Measurements from ENCODE around the gene TTC24.
A peak's percentile ranks its signal among the peaks of the same experiment; 100 is the strongest.

Gene TTC24

DNA sequence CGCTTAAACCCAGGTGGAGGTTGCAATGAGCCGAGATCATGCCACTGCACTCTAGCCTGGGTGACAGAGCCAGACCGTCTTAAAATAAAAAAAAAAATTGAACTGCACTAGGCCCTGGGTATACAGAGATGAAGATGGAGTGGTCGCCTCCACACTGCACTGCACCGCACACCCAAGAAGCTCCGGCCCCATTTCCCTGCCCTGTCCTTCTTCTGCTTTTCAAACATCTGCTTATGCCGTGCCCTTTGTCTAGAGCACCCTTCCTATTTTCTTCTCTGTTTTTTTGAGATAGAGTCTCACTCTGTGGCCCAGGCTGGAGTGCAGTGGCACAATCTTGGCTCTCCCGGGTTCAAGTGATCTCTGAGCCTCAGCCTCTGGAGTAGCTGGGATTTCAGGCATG, 24.6 kb upstream of the TTC24 start:
- no peak for DNase-seq (ENCODE audit: low read depth in 3 of 3)

- no peak for DNase-seq (ENCODE audit: low read depth in 3 of 3)
These were observed 23.8 kb upstream of the TTC24 start for GRCh38 chr1:156555715-156556114.

DNA sequence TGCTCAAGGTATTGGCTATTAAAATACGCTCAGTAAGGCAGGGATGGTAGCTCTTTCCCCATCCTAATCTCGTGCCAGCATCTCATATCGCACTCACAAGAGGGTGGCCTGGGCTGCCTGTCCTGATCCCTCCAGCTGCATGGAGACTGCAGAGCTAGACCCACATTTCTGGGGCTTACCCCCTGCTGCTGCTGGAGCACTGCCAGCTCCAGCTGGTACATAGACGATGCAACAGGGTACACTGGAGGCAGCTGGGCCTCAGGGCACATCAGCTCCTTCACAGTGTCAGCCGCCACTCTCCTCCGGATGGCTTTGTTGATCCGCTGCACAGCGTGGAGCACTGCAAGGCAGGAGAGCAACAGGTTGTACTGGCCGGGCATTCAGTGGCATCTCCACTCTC, 23.2 kb upstream of the TTC24 start:
- DNase-seq (ENCODE audit: low read depth in 3 of 3), result no peak

DNA sequence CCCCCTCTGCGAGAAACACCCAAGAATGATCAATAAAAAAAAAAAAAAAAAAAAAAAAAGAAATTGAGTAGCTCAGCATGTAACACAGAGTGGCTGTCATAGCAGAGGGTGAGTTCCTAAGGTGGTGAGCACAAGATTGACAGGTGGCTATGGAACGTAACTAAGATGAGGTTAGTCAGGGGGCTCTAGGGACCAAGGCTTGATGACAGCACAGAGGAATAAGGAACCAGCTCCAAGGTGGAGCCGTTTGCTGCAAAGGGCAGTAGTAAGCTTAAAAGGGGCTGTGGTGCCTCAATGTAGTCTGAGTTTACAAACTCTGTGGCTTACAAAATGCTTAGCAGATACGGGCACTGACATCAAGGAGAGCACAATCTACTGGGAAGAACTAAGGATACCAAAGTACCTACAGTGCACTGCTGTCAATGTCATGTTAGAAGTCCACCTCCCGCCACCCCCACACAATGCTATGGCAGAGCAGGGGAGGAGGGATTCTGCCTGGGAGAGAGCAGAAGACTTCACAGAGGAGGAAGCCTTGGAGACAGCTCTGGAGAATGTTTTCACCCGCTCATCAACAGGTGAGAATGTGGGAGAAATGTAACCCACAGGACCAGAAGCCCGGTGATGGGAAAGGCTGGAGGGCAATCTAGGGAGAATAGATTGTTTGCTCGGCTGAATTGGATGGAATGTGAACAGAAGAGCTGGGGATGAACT, 20.3 kb upstream of the TTC24 start:
- DNase-seq (ENCODE audit: low read depth in 3 of 3), result no peak

- no peak for DNase-seq (ENCODE audit: low read depth in 3 of 3)
These were observed 19.6 kb upstream of the TTC24 start for GRCh38 chr1:156559797-156560385.

DNA sequence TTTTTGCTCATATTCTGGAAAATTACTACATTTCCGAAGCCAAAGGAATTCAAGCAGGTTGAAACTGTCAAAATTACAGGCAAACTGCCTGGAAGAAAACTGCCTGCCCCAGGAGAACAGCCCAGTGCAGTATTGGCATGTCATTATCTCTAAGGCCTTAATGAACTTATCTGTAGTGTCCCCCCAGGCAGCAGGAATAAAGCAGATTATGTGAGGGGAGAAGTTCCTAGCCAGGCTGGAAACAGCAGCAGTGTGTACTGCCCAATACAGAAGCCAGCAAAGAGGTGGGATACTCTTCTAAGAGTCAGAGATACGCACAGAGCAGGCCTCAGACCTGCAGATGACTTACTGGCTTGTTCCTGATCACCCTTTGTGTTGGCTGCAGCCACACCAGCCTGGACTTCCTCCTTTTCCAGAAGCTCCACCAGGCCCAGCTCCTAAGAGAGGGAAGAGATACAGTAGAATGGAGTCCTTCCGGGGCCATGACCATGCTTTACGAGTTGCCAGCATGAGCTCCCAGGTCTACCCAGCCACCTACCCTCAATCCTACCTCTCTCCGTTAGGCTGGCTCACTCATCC, 18.8 kb upstream of the TTC24 start:
- no peak for DNase-seq (ENCODE audit: low read depth in 3 of 3)

DNA sequence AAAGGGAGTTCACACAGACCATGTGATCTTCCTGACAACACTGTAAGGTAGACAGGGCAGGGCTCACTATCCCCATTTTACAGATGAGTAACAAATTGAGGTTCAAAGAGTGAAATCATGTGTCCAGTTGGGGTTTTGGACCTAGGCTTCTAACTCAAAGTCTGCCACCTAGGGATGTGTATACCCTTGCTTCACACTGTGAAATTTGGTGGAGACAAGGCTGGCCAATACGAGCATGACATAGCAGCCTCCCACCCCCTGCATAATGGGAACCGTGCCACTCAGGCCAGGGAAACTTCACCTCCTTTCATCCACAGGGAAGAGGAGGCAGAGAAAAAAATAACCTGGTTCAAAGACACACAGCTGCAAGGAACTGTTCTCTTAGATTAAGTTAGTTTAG, 14.0 kb upstream of the TTC24 start:
- DNase-seq (ENCODE audit: low read depth in 3 of 3), result no peak

- no peak for DNase-seq (ENCODE audit: low read depth in 3 of 3)
These were observed 13.1 kb upstream of the TTC24 start for GRCh38 chr1:156566436-156566835.

DNA sequence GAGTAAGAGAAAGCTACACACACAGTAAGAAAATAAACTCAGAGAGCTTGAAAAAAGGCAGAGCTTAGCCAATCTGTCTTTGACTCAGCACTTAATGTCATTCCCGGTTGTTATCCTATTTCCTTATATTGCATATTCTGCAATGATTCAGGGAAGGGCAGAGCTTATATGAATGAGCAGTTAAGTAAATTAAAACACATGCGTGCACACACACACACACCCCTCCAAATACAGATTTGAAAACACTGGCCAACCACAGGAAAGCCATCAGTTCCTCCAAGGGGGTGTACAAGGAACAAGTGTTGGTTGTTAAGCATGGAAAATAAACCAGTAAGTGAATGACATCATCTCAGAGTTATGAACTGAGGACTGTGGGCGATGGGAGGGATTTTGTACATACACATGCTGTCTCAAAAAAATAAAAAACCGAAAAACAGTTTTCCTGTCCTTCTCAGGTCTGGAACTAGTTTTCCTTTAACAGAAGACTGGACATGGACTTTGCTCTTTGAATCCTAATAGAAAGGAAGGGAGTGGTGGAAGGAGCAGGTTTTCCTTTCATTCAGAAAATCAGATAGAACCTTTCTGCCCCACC, 8.2 kb upstream of the TTC24 start:
- no peak for DNase-seq (ENCODE audit: low read depth in 3 of 3)

- peak; percentile 40 to 73 (median 62) for DNase-seq (ENCODE audit: low read depth in 3 of 3)
These were observed 7.4 kb upstream of the TTC24 start, which contains the start of gene IQGAP3 for GRCh38 chr1:156571919-156572662. IQGAP3 (minus strand) TSS chr1:156572565; CDS start chr1:156572529, 36 bp downstream.

DNA sequence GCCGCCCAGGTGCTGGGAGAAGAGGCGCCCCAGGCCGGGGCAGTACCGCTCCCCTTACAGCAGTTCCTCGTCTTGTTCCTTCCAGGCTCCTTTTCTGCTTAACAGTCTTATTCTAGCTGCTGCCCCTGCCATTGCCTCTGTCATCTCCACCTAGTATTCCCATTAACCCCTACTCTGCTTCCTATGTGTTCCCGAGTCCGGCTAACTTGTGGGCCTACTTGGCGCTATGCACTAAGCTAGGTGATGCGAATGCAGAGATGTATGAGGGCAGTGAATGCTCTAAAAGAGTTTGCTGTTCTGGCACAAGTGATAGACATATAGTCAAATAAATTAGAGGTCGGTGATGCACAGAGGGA, 6.9 kb upstream of the TTC24 start:
- DNase-seq (ENCODE audit: low read depth in 3 of 3), result no peak

GRCh38 chr1:156574039-156574633, 5.4 kb upstream of the TTC24 start:
- DNase-seq (ENCODE audit: low read depth in 3 of 3), result no peak

GRCh38 chr1:156577550-156577949, 2.0 kb upstream of the TTC24 start:
- DNase-seq (ENCODE audit: low read depth in 3 of 3), result no peak

DNA sequence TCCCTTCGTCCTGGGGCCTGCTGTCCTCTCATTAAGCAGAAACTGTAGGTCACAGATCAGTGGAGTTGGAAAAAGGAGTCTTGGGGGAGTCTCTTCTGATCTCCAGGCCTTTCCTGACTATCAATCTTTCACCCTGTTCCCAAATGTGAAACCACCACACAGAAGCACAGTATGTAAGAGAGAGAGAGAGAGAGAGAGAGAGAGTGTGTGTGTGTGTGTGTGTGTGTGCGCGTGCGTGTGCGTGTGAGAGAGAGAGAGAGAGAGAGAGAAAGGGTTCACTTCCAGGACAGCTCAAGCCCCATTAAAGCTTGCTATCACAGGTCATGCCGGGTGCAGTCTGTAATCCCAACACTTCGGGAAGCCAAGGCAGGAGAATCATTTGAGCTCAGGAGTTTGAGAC, 1.5 kb upstream of the TTC24 start:
- DNase-seq (ENCODE audit: low read depth in 3 of 3), result no peak

GRCh38 chr1:156581661-156582387, 2.3 kb downstream of the TTC24 start:
- no peak for DNase-seq (ENCODE audit: low read depth in 3 of 3)

GRCh38 chr1:156582388-156583017, 3.0 kb downstream of the TTC24 start:
- no peak for DNase-seq (ENCODE audit: low read depth in 3 of 3)

DNA sequence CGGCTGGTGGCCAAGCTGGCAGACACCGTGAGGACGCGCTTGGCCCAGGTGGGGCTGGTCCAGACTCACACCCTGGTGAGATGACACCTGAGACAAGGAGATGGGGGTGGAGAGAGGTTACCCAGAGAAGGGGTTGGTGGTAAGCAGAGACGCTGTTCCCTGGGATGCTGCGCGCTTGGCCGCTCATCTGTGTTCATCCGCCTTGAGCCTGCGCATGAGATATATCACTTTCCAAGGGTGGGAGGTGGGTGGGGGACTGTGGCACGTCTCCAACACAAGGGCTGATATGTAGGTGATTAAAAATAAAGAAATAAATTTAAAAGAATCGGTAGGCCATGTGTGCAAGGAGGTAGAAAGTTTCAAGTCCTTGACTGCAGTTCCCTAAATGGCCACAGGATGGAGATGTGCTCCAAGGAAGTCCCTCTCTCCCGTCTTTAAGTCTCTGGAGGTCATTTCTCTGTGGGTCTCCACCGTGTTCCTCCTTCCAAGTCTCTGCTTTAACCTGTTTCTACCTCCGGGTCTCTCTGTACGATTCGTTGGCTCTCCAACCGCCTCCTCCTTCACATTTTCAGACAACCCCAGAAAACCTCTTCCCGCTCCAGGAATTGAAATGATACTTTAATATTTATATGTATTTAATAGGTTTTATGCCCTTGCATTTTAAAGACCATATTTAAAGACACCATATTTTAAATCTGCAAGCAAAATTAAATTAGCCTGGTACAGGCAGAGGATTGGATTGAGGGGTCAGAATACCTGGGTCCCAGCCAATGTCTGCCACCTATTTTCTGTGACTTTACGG, 4.5 kb downstream of the TTC24 start:
- peak; percentile 51 to 65 (median 60) for DNase-seq (ENCODE audit: low read depth in 3 of 3)

DNA sequence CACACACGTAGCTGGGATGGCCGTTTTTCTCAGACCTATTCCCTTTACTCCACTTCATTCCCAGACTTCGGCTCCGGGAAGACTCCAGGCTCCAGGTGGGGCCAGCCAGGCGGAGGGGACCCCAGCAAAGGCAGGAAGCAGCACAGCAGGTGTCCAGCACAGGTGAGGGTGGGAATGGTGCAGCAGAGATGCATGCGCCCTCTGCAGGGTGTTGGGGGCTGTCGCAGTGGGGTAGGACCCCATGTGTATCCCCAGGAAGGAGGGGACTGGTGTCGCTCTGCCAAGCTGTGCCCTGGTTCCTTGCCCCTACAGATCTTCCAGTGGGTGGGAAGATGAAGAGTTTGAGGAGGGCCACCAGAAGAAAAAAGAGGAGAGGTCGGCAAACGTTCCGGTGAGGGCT, 5.3 kb downstream of the TTC24 start:
- no peak for DNase-seq (ENCODE audit: low read depth in 3 of 3)

DNA sequence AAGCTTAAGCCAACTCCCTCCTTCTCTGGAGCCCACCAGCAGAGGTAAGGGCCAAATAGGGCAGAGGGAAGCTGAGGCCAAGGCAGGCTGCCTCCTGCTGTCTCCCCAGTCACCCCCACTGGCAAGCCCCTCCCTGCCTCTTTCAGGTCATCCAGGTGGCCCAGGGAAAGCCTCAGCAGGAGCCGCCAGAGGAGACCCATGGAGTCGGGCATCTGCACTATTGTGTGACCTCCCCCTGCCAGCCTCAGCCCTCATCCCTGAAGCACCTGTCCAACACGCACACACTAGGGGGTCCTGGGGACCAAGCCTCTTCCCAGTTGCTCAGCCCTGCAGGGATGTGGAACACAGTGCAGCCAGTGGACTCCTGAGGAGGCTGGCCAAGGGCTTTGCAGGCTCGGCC, 6.8 kb downstream of the TTC24 start:
- no peak for DNase-seq (ENCODE audit: low read depth in 3 of 3)
